NCI-H1105 treated with DMSO at 0.1 percent for 48 hours (cell line): ENCODE results near the gene CUEDC1.
A peak's percentile ranks its signal among the peaks of the same experiment; 100 is the strongest.

Experiments used
- DNase-seq: peaks from one replicate; lab custom pipeline; 2025; lab: John Stamatoyannopoulos, UW

The CUEDC1 gene

DNA sequence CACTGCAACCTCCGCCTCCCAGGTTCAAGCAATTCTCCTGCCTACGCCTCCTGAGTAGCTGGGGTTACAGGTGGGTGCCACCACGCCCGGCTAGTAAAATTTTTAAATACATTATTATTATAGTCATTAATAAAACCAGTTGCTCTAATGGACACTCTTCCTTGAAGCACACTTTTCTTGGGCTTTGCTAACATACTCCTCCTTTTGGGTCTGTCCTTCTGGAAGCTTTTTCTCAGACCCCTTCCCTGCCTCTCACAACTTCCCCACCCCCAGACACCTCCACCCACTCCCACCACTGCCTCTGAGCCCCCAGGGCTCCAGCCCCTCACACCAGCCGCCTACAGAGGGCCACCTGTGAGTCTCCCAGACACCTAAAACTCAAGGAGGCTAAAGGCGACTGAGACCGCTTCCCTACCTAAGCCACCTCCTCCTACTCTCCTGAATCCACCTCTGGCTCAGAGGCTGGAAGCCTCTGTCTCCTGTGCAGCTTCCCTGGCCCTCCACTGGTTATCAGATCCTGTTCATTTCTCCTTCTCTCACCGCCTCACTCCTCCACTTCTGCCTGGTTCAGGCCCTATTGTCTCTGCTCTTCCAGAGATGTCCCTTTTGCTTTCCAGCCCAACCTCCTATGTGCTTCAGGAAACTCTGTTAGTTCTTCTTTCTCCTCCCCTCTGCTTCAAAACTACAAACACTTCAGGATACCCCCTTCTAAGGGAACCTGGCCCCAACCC is 2.1 kb upstream of the CUEDC1 start:
- DNase-seq, result no peak

DNA sequence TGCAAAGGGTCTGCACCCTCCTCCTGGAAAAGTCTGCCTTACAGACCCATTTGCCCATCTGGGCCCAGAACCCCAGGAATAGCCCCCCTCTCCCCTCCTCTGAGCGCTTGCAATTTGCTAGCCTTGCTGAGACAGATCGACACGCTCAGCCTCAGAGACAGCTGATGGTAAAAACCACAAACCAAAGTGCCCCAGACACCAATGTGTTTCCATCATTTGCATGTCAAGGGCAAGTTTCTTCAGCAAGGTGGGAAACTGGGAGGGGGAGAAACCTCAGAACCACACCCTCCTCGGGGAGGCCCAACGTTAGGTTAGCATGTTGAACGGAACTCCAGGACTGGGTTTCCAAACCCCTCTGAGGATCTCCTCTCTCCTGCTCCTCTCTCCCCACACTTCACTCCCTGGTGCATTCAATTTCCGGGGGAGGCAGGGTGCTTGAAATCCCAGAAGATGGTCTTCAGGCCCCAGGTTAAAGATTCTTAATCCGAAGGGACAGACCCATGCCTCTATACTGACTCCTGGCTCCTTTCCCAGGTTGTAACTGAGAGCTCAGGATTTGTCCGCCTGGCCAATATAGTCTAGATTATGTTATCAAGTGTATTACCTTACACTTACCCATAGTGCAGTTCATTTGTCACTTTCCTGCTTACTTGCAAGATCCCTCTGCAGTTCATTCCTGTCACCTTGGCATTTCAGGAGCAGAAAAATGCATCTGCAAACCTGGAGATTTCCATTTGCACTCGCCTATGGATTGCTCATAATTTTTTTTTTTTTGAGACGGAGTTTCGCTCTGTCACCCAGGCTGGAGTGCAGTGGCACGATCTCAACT is 1.3 kb upstream of the CUEDC1 start:
- no peak for DNase-seq

DNA sequence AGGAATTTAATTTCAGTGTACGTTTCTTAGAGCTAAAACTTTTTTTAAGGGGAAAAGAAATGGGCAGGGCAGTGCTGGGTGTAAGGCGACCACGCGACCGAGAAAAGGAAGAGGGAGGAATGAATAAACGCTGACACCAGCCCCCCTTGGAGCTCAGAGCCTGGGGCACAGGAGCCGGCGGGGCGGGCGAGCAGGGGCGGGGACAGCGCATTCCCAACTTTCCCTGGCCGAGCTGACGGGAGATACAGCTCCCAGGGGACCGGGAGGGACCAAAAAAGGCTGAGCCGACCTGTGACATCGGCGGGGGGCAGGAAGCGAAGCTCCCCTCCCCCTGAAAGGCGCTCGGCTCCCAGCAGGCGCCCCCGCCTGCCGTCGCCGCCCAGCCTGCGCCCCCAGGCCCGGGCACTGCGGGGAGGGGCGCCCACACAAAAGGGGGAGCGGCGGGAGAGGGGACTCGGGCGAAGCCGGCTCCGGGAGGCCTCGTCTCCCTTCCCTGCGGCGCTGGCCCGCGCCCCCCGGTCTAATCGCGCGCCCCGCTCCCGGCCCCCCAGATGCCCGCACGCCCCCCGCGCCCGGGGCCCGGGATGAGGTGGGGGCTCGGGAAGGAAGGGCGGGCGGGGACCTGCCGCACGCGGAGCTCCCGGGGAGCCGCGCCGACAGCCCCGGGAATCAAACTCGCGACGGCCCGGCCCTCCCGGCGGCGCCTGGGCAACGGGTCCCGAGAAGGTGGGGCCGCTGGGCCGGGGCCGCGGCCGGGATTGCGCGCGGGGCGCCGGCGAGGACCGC is 622 bp downstream of the CUEDC1 start:
- peak; percentile 52 for DNase-seq

GRCh38 chr17:57953705-57954396 is 1.4 kb downstream of the CUEDC1 start:
- DNase-seq, result no peak

DNA sequence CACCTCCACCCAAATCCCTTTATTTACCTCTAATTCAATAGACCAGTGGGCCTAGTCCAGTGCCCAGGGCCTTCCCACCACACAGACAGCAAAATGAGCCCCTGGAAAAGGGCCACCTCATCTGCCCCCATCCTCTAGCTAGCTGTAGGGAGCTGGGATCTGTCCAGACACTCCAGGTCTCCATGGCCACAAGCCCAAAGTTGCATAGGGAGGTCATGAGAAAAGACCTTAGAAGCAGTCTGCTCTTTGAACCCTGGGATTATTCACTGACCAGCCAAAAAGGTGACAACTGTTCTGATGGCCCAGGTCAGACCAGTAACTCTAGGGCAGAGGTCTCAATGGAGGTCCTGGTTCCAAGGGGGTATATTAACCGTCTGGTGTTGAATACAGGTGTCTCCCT is 2.0 kb downstream of the CUEDC1 start:
- no peak for DNase-seq

- DNase-seq, result no peak
These were observed 5.6 kb downstream of the CUEDC1 start for GRCh38 chr17:57949649-57950048.

DNA sequence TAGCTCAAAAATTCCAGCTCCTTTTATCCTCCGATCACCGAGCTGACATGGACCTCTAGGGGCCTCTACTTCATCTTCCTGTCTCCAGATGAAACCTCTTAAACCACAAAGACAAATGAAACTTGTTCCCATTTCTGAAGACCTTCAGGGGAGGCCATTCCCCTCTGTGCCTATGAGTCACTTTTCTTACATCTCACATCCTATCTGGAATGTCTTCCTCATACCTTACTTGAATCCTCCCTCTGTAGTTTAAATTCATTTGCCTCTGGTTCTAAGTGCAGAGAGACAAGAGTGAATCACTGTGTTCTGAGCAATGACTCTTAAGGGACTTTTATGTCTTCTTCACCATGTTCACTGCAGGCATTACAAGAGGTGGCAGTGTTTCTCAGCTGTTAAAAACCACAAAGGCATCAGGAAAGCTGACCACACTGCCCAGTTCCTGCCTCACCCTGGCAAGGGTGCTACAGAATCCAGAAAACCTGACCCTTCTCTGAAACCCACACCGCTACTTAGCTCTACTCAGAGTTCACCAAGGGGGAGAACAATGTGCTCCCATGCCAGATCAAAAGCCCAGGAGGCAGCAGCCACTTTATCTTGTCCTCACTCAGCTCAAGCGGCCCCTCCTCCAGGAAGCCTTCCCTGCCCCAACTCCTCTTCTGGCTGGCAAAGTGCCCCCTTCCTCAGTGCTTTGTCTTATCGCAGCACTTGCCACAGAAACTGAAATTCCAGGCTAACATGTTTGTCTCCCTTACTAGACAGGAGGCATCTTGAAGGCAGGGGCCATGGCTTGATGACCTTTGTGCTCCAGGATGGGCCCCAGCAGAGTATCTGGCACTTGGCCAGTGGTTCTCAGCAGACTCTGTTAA is 6.4 kb downstream of the CUEDC1 start:
- DNase-seq, result no peak

- no peak for DNase-seq
These were observed 7.0 kb downstream of the CUEDC1 start for GRCh38 chr17:57948169-57948554.

DNA sequence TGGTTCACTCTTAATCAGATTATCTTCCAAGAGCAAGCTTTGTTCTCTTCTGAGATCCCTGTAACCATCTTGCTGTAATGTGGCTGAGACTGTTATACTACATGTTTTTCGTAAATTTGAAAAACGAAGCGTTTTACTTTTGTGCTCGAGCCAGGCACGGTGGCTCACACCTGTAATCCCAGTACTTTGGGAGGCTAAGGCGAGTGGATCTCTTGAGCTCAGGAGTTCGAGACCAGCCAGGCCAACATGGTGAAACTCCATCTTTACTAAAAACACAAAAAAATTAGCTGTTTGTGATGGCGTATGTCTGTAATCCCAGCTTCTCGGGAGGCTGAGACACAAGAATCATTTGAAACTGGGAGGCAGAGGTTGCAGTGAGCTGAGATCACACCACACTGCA is 7.8 kb downstream of the CUEDC1 start:
- no peak for DNase-seq

- DNase-seq, result peak; percentile 47
These were observed 8.3 kb downstream of the CUEDC1 start for GRCh38 chr17:57946798-57947358.

GRCh38 chr17:57945996-57946797 is 9.0 kb downstream of the CUEDC1 start:
- peak; percentile 12 for DNase-seq

- no peak for DNase-seq
These were observed 10.3 kb downstream of the CUEDC1 start for GRCh38 chr17:57944908-57945307.

DNA sequence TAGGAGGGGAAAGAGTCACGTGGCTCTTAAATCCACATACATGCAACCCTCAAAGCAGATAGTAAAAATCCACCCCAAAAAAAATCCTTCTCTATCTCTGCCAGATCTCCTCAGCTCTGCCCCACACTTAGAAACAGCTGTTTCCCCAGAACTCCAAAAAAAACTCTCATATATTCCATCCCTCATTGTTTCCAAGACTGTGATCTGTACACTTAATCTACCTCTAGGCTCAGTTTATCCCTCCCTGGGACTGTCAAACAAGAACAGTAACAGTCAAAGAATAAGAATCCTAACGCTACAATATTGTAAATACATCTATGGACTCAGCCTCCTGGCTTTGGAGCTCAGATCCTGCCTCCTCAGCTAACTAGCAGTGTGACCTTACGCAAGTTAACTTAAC is 11.6 kb downstream of the CUEDC1 start:
- DNase-seq, result no peak

- DNase-seq, result no peak
These were observed 12.1 kb downstream of the CUEDC1 start for GRCh38 chr17:57943140-57943539.

DNA sequence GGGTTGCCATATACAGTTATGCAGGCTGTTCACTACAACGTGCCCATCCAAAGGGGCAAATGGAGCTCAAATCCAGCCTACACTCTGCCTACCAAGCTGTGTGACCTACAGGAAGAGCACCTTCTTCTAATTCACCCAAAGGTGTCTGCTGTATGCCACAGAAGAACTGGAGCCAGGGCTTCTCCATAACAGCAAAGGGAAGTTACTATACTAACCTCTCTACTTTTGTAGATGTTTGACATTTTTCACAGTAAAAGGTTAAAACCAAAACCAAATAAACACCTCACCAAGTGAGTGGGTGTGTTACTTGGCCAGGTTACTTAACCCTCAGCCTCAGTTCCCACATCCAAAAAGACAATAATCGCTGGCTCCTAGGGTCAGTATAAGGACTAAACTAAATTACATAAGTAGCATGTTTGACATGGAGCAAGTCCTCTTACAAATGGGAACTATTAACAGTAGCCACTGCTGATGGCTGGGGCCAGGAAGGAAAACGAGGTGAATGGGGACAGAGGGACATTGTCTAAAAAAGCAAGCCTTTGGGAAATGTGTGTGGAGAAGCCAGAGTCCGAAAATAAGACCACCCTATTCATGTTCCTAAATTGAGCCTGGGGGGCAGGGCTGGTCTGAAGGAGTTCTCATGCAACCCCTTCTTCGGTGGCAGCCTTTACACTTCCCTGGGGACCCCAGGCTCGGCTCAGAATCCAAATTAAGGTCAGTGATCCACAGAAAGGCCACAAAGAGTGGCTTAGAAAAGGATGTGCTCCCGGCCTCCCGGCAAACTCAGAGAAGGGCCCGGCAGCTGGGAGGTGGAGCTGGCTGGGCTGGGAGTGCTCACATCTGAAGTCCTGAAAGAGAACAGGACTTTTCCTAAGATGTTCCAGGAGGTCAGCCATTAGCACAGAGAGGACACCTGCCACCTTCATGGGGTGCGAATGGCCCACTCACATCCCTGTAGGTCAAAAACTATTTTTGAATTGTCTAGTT is 13.5 kb downstream of the CUEDC1 start:
- DNase-seq, result no peak

DNA sequence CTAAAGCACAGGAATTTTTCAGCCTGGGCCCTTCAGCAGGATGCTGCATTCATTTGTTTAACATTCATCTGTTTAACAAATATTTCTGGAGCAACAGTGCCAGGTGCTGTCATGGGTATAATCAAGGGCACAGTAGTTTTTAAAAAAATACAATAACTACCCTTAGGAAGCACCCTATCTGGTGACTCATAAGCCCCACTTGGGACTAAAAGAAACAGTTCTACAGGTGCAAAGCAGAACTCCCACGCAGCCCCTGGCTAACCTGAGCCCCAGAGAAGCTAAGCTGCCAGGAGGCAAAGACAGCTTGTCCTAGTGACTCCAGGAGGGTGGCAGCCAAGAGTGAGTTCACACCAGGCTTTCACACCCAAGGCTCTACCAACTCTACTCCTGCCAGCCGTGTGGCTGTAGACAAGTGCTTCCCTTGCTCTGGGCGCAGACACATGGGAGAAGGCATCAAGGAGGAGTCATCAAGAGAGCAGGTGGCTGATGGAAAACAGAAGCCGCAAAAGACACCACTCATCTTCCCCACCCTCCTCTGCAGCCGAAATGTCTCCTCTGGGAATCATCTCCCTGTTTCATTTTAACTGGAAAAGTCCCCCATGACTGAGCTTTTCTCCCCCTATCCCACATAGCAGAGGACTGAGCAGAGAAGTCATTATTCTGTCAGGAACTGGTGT is 14.4 kb downstream of the CUEDC1 start:
- no peak for DNase-seq

DNA sequence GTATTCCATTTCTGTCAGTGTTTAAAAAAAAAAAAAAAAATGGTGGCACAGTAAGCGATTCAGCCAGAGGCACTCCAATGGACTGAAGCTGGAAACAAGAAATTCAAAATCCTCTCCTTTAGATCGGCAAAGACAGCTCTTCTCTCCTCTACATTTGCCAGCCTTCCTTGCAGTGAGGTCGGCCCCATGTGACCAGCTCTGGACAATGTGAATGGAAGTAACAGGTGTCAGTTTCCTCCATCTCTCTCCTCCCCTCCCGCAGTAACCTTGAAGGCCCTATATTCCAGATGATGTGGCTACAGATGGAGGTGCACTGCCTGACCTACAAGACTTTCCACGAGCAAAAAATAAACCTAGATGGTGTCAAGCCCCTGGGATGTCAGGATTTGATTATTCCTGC is 15.0 kb downstream of the CUEDC1 start:
- no peak for DNase-seq

- DNase-seq, result peak; percentile 55
These were observed 15.4 kb downstream of the CUEDC1 start for GRCh38 chr17:57939797-57940196.
